Myocyte (in vitro differentiated cells): ENCODE results near the gene CYS1. TPM values are rescaled to one million over a fixed set of nuclear protein-coding genes. Genes with fewer than 3 reads are reported as not detected.
"Not testable (repeated sequence)": the region's sequence is repeated elsewhere in the genome, so short reads cannot be mapped to it uniquely, and the experiment has no call there.

Experiments
- DNase-seq: peaks from one replicate; pipeline ENCODE4 v3.0.0-alpha.2; 2012; ENCODE audit warnings: low read depth
- total RNA-seq: library from RNA; depleted of rRNA; stranded (reverse); fragments of >200 nt; gene quantifications from 2 replicates; pipeline ENCODE4 v1.2.3, GENCODE V29; 2014

The CYS1 gene
- total RNA-seq, 1 donor from 2014 or later, result 1.1 TPM

DNA sequence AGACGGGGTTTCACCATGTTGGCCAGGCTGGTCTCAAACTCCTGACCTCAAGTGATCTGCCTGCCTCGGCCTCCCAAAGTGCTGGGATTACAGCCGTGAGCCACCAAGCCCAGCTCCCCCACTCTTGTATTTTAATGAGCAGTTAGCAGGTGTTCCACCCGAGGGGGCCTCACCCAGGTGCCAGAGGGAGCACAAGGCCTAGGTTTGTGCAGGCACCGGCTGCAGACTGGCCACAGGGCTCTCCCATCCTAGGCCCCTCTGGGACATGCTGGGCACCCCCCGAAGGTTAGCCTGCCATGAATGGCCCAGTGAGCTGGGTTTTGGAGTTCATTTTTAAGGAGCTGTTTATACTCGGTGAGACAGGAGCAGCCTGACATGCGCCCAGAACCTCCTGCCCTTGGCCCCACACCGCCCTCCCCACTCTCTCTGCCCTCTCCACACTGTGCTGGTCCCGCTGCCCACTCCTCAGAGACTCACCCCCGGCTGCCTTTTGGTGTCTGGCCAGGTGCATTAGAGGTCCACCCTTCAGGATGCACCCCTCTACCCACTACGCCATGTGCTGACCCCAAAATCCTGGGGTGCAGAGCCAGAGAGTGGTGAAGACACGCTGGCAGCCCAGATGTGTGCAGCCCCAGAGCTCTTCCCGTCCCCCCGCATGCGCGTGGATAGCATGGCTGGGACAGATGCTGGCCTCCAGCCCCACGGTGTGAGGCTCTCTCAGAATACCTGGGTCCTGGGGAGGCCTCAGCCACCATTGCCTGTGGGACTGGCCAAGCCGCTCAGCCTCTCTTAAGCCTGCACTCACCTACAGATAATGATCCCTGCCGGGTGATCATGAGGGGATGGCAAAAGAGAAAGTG, 48.1 kb downstream of the CYS1 start:
- no peak for DNase-seq

- DNase-seq, result not testable (repeated sequence)
These were observed 49.4 kb downstream of the CYS1 start for GRCh38 chr2:10030798-10031197.

DNA sequence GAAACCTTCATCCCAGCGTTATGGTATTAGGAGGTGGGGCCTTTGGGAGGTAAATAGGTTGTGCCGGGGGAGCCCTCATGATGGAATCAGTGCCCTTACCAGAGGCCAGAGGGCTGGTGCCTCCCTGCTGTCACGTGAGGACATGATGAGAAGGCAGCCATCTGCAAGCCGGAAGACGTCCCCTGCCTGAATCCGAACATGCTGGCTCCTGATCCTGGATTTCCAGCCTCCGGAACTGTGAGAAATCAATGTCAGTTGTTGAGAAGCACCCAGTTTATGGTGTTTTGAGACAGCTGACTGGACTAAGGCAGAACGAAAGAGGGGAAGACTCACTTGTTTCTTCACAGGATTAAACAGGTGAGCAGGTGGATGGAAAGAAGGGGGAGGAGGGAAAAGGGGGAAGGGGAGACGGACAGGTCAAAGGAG, 49.9 kb downstream of the CYS1 start:
- DNase-seq, result no peak

- no peak for DNase-seq
These were observed 50.4 kb downstream of the CYS1 start for GRCh38 chr2:10029875-10030223.

DNA sequence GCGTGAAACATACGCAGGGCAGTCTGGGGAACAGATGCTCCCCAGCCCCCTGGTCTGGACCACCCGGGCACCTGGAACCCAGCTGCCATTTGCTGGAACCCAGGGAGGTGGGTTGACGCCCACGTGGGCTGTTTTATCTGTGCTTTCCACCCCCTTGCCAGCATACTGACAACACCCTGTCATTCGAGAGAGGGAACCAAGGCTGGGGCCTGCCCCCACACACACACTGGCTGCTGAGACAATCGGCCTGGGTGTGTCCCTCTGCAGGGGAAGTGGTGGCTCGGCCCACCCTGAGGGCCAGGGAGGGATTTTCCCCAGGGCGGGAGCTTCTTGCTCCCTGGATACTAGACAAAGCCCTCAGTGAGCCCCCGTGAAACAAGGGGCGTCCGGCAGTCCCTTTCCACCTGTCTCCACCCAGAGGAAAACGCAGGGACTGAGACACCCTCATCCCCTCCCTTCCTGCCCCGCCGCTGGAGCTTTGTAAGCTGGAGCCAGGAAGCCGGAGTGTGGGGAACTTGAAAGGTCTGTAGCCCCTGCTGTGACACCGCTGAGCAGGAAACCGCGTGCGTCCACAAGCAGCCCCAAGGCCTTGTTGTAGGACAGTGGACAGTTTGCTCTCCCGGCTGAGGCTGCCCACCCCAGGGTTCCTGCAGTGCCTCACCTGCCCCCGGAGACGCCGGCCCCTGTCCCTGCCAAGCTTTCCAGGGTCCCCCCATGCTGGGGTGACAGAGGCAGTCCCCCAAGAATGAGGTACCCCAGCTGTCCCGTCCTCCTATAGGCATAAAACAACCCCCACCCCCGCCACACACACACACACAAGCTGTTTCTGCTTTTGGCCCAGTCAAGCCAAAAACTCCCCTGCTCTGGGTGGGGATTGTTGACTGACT, 51.0 kb downstream of the CYS1 start:
- DNase-seq, result no peak

- no peak for DNase-seq
These were observed 51.7 kb downstream of the CYS1 start for GRCh38 chr2:10028407-10028987.

DNA sequence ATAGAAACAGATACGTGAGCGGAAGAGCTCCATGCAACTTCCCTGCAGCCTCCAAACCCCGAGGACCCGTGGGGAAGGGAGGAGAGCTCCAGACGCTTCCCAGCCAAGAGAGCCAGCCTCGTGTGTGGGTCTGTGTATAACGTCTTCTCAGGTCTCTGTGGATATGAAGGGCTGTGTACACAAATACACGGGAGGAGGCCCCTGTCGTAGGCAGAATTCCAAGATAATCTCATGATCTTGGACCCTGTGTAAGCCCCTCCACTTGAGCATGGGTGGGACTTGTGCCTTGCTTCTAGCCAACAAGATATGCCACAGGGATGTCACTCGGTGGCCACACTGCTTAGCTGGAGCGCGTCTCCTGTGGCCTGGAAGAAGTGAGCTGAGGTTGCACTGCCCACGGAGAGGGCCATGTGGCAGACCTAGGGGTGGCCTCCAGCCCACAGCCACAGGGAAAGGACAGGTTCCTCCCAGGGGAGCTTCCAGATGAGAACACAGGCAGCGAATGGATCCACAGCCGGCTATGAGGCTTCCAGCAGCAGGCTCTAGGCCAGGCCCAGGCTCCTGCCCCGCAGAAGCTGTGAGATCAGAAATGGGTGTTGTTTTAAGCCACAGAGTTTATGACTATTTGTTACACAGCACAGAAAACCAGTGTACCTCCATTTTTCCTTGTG, 52.4 kb downstream of the CYS1 start:
- DNase-seq, result no peak

DNA sequence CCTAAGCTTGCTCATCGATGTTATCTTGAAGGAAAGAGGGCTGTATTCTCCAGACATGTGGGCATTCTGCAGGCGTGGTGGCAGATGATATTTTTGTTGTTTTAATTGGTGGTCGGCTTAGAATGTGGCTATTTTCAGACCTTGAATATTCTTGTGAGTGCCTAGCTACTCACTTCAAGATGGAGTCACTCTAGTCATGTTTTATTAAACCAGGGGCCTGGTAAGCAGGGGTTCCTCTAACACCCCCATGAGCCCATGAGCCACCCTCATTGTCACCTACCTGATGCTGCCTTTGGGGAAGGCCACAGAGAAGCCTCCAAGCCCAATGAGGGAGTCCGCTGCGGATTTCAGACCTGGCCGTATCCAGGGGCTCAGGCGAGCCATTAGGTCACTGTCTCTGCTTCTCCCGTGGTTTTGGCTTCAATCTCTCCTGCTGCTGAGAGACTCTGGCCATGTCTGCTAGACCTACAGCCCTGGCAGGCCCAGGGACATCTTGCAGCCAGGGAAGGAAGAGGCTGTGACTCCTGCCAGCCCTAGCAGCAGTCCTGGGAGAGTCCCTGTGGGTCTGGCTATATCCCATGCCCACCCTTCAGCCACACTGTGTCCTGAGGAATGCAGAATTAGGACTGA, 53.2 kb downstream of the CYS1 start:
- DNase-seq, result no peak

DNA sequence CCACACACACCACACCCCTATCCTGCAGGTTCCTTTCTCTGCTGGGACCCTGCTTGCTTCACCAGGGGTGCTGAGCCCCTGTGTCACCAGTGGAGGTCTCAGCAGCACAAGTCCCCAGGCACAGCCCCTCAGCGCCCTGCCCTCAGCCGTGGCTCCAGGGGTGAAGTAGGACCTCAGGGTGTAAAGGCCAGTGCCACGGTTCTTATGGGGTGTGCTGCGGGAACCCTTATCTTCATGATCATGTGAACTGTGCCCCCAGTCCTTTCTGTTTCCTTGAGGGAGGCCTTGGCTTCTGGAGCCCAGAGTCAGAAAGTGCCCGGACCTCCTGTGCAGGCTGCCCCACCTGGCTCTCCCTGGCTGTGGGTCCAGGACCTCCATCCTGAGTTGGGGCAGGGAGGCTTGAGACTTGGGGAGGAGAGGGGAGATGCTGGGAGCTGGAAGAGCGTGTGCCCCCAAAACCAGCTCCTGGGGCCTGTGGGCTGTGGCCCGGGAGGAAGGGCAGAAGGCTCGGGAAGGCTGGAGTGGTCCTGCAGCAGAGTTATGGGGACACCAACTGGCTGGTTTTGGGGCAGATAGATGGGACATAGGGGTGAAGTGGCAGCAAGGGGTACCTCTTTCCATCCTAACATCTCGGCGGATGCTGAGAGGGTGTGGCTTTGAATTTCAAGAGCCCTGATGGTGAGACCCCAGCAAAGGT, 57.1 kb downstream of the CYS1 start:
- no peak for DNase-seq

DNA sequence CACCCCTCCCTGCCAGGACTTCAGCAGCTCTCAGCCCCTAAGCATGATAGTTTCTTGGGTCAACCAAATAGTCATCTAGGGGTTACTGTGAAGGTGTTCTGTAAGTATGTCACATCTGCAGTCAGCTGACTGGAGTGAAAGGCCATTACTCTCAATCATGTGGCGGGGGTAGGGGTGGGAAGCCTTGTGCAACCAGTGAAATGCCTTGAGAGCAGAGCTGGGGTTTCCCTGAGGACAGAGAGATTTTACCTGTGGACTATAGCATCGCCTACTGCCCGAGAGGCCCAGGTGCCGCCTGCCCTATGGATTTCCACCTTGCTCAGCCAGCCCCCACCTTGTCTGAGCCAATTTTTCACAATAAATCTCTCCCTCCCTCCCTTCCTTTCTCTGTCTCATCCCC, 57.8 kb downstream of the CYS1 start:
- no peak for DNase-seq

DNA sequence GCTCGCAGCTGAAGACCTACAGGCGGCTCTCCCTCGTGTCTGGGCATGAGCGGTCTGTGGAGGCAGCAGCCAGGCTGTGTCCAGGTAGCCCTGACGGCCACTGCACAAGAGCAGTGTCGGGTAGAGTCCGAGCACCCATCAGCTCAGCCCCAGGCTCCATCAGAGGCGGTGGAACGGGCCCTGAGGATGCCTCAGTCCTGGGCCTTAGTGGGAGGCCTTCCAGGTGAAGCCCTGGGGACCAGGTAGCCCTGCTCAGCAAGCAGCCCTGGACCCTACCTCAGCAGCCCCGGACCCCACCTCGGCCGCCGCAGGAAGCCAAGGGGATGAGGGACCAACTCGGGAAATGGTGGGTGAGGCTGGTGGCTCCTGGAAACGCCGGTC, 58.2 kb downstream of the CYS1 start:
- DNase-seq, result no peak

- DNase-seq, result no peak
These were observed 60.4 kb downstream of the CYS1 start for GRCh38 chr2:10019602-10020400.

DNA sequence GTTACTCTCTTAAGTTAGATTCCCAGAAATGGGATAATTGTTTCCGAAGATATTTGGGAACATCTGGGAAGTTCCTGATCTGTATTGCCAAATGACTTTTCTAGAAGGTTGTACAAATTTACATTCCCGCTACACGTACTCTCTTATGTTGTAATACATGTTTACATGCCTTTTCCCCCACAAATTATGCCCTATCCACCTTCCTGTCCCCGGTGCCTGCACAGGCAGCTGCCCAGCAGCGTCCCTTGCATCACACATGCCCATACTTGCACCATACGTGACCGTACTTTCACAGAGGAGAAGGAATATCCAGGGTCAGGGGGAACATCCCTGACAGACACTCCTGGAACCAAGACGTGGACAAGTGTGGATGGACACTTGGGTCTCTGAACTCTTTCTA, 61.0 kb downstream of the CYS1 start:
- DNase-seq, result no peak

DNA sequence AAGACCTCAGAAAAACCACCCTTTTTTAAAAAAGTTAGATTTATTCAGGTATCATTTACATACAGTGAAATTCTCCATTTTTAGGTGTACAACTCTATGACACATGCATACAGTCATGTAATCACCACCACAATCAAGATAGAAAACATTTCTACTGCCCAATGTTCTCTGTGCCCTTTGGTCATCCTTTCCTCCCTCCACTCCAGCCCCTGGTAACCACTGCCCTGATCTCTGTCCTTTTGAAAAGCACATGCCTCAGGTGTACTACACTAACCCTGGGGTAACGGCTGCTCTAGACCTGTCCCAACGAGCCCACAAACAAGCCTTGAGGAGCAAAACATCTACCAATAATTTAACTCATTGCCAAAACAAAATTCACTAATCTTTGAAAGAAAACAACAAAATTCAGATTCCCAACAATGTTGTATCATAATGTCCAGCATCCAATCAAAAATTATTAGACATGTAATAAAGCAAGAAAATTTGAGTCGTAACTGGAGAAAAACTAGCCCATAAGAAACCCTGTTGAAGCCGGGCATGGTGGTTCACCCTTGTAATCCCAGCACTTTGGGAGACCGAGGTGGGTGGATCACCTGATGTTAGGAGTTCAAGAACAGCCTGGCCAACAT, 62.8 kb downstream of the CYS1 start:
- DNase-seq, result no peak

- no peak for DNase-seq
These were observed 63.4 kb downstream of the CYS1 start for GRCh38 chr2:10016802-10017258.

DNA sequence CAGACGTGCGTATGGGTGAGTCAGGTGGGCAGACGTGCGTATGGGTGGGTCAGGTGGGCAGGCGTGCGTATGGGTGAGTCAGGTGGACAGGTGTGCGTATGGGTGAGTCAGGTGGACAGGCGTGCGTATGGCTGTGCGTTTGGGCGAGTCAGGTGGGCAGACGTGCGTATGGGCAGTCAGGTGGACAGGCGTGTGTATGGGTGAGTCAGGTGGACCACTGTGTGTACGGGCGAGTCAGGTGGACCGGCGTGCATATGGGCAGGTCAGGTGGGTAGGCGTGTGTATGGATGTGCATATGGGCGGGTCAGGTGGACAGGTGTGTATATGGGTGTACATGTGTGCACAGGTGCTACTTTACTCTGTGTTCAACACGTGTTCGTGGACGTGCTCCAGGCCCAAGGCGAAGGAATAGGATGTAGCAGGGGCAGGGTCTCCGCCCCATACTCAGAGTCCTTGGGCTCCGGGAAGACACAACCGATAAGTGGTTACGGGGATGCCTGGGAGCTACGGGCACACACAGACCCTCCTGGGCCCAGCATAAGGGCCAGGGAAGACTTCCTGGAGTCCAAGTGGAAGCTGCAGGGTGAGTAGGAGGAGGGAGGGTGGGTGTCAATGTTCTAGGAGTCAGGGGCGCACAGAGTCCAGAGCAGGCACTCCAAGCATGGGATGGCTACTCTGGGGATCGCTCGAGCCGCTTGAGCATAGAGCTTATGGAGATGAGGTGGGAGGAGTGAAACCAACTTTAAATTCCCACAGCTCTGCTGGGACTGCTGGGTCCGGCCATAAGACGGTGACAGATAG, 64.0 kb downstream of the CYS1 start:
- no peak for DNase-seq

DNA sequence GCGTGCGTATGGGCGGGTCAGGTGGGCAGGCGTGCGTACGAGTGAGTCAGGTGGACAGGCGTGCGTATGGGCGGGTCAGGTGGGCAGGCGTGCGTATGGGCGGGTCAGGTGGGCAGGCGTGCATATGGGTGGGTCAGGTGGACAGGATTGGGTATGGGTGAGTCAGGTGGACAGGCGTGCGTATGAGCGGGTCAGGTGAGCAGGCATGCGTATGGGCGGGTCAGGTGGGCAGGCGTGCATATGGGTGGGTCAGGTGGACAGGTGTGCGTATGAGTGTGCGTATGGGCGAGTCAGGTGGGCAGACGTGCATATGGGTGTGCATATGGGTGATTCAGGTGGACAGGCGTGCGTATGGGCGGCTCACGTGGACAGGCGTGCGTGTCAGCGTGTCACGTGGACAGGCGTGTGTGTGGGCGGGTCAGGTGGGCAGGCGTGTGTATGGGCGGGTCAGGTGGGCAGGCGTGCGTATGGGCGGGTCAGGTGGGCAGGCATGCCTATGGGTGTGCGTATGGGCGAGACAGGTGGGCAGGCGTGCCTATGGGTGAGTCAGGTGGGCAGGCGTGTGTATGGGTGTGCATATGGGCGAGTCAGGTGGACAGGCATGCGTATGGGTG, 64.7 kb downstream of the CYS1 start:
- not testable (repeated sequence) for DNase-seq
